H9 (cell line): ENCODE results near the gene CORO2B. TPM values are rescaled to one million over a fixed set of nuclear protein-coding genes. Genes with fewer than 3 reads are reported as not detected.

Experiments
- DNase-seq: peaks from one replicate; pipeline ENCODE4 v3.0.0-alpha.2; 2017
- H2AFZ ChIP-seq: one replicate; pipeline ENCODE4 v1.6.1; 2013; ENCODE audit warnings: mild to moderate bottlenecking, low read length, control low read depth, moderate library complexity
- H2AK5ac ChIP-seq: 2 replicates; pipeline ENCODE4 v1.6.1; 2013; ENCODE audit warnings: low read length, control low read depth, mixed read lengths; ENCODE audit not compliant: insufficient read length
- H2BK120ac ChIP-seq: one replicate; pipeline ENCODE4 v1.6.1; 2013; ENCODE audit warnings: low read depth, mild to moderate bottlenecking, low read length, control low read depth, inconsistent platforms; ENCODE audit not compliant: poor library complexity, severe bottlenecking
- H2BK12ac ChIP-seq: 2 replicates; pipeline ENCODE4 v1.6.1; 2013; ENCODE audit warnings: low read length, control low read depth, mixed read lengths, low read depth; ENCODE audit not compliant: insufficient read length
- H2BK15ac ChIP-seq: 2 replicates; pipeline ENCODE4 v1.6.1; 2013; ENCODE audit warnings: low read depth, low read length, control low read depth
- H2BK20ac ChIP-seq: one replicate; pipeline ENCODE4 v1.6.1; 2013; ENCODE audit warnings: low read depth, mild to moderate bottlenecking, low read length, control low read depth, inconsistent platforms; ENCODE audit not compliant: poor library complexity, severe bottlenecking
- H2BK5ac ChIP-seq: 2 replicates; pipeline ENCODE4 v1.6.1; 2013; ENCODE audit warnings: low read length, control low read depth, mixed read lengths; ENCODE audit not compliant: insufficient read length
- H3K14ac ChIP-seq: 2 replicates; pipeline ENCODE4 v1.6.1; 2013; ENCODE audit warnings: low read length, control low read depth; ENCODE audit not compliant: insufficient read depth
- H3K18ac ChIP-seq: 2 replicates; pipeline ENCODE4 v1.6.1; 2013; ENCODE audit warnings: low read depth, mild to moderate bottlenecking, mixed read lengths, low read length, control low read depth; ENCODE audit not compliant: insufficient read length
- H3K23ac ChIP-seq: 2 replicates; pipeline ENCODE4 v1.6.1; 2013; ENCODE audit warnings: low read length, control low read depth, mixed read lengths, low read depth; ENCODE audit not compliant: insufficient read length
- H3K23me2 ChIP-seq: 2 replicates; pipeline ENCODE4 v1.6.1; 2013; ENCODE audit warnings: low read depth, mild to moderate bottlenecking, mixed read lengths, low read length, control low read depth; ENCODE audit not compliant: insufficient read length, poor library complexity, severe bottlenecking
- H3K27ac ChIP-seq: 2 replicates; pipeline ENCODE4 v1.5.1; 2013; ENCODE audit warnings: low read length, control low read depth, mixed read lengths, low read depth; ENCODE audit not compliant: insufficient read length
- H3K27me3 ChIP-seq: 2 replicates; pipeline ENCODE4 v1.6.1; 2013; ENCODE audit warnings: low read length, control low read depth, inconsistent platforms; ENCODE audit not compliant: insufficient read depth
- H3K4ac ChIP-seq: 2 replicates; pipeline ENCODE4 v1.6.1; 2013; ENCODE audit warnings: low read depth, mild to moderate bottlenecking, control low read depth, inconsistent platforms, low read length, moderate library complexity
- H3K4me1 ChIP-seq: 2 replicates; pipeline ENCODE4 v1.6.1; 2013; ENCODE audit warnings: low read length, control low read depth, inconsistent platforms; ENCODE audit not compliant: insufficient read depth
- H3K4me2 ChIP-seq: 2 replicates; pipeline ENCODE4 v1.6.1; 2013; ENCODE audit warnings: low read length, control low read depth, mixed read lengths; ENCODE audit not compliant: insufficient read length, insufficient read depth
- H3K56ac ChIP-seq: 2 replicates; pipeline ENCODE4 v1.6.1; 2013; ENCODE audit warnings: low read depth, mild to moderate bottlenecking, mixed read lengths, low read length, control low read depth; ENCODE audit not compliant: insufficient read length
- H3K79me1 ChIP-seq: 2 replicates; pipeline ENCODE4 v1.6.1; 2013; ENCODE audit warnings: low read depth, mild to moderate bottlenecking, moderate library complexity, low read length, control low read depth, inconsistent platforms; ENCODE audit not compliant: insufficient read depth, poor library complexity, severe bottlenecking
- H3K79me2 ChIP-seq: 2 replicates; pipeline ENCODE4 v1.6.1; 2013; ENCODE audit warnings: low read length, control low read depth, inconsistent platforms; ENCODE audit not compliant: insufficient read depth
- H3K9ac ChIP-seq: 2 replicates; pipeline ENCODE4 v1.6.1; 2013; ENCODE audit warnings: low read length, control low read depth, mixed read lengths; ENCODE audit not compliant: insufficient read length; ENCODE audit errors: extremely low read depth
- H3K9me3 ChIP-seq: one replicate; pipeline ENCODE4 v1.6.1; 2013; ENCODE audit warnings: low read depth, low read length, inconsistent platforms; ENCODE audit not compliant: control insufficient read depth
- H3T11ph ChIP-seq: one replicate; pipeline ENCODE4 v1.6.1; 2013; ENCODE audit warnings: mild to moderate bottlenecking, low read length, control low read depth, inconsistent platforms
- H4K20me1 ChIP-seq: one replicate; pipeline ENCODE4 v1.6.1; 2013; ENCODE audit not compliant: control insufficient read depth, insufficient read length, insufficient read depth
- H4K5ac ChIP-seq: 2 replicates; pipeline ENCODE4 v1.6.1; 2013; ENCODE audit warnings: low read depth, mild to moderate bottlenecking, mixed read lengths, low read length, control low read depth; ENCODE audit not compliant: insufficient read length
- H4K8ac ChIP-seq: replicated peaks from 2 replicates; pipeline ENCODE4 v1.6.1; 2013; ENCODE audit warnings: low read length, control low read depth, mixed read lengths, low read depth; ENCODE audit not compliant: insufficient read length
- H4K91ac ChIP-seq: 2 replicates; pipeline ENCODE4 v1.6.1; 2013; ENCODE audit warnings: low read depth, mild to moderate bottlenecking, moderate library complexity, mixed read lengths, low read length, control low read depth; ENCODE audit not compliant: insufficient read length
- H3K27ac Mint-ChIP-seq, 3 experiments: 2 replicates in 2 of 3; 3 replicates in 1 of 3; pipeline ENCODE4 v1.8.0; 2020 to 2021; ENCODE audit warnings: mixed read lengths in 3 of 3, mild to moderate bottlenecking in 1 of 3, moderate library complexity in 1 of 3
- H3K27me3 Mint-ChIP-seq: 2 replicates; pipeline ENCODE4 v1.8.0; 2021; ENCODE audit warnings: low read depth, mild to moderate bottlenecking, moderate library complexity, mixed read lengths
- H3K36me3 Mint-ChIP-seq, 3 experiments: 2 replicates in 2 of 3; 3 replicates in 1 of 3; pipeline ENCODE4 v1.8.0; 2020 to 2021; ENCODE audit warnings: low read depth in 3 of 3, mixed read lengths in 3 of 3; ENCODE audit not compliant: insufficient read depth in 1 of 3
- H3K4me1 Mint-ChIP-seq, 2 experiments: 2 replicates each; pipeline ENCODE4 v1.8.0; 2020; ENCODE audit warnings: mixed read lengths in 2 of 2
- H3K4me3 Mint-ChIP-seq, 2 experiments: 2 replicates in 1 of 2; 3 replicates in 1 of 2; pipeline ENCODE4 v1.8.0; 2020 to 2021; ENCODE audit warnings: mild to moderate bottlenecking in 2 of 2, mixed read lengths in 2 of 2, moderate library complexity in 1 of 2
- H3K9me3 Mint-ChIP-seq, 2 experiments: 2 replicates in 1 of 2; 3 replicates in 1 of 2; pipeline ENCODE4 v1.8.0; 2020; ENCODE audit warnings: mild to moderate bottlenecking in 2 of 2, mixed read lengths in 2 of 2, moderate library complexity in 1 of 2
- WGBS: extraction: QIAGEN DNeasy Blood & Tissue Kit; methylation state at CpG from one replicate; pipeline ENCODE4 v1.1.7; 2013; ENCODE audit warnings: missing lambda C conversion rate, low lambda C conversion rate, mixed read lengths; ENCODE audit not compliant: insufficient read length; ENCODE audit errors: extremely low coverage; 5-methylcytosine and 5-hydroxymethylcytosine counted together
- total RNA-seq: library from RNA; stranded (reverse); gene quantifications from 2 replicates; pipeline ENCODE4 v1.2.1, GENCODE V29; 2021
- TF ChIP-seq, protein P1 (sequence below): fragments of 200-600 bp; sonication (generic); conservative IDR thresholded peaks from 3 replicates; pipeline ENCODE4 v1.8.0; 2021; ENCODE audit warnings: antibody characterized with exemption, mild to moderate bottlenecking

CORO2B gene
- total RNA-seq, 1 experiment from 2014 or later: 3.1 TPM

DNA sequence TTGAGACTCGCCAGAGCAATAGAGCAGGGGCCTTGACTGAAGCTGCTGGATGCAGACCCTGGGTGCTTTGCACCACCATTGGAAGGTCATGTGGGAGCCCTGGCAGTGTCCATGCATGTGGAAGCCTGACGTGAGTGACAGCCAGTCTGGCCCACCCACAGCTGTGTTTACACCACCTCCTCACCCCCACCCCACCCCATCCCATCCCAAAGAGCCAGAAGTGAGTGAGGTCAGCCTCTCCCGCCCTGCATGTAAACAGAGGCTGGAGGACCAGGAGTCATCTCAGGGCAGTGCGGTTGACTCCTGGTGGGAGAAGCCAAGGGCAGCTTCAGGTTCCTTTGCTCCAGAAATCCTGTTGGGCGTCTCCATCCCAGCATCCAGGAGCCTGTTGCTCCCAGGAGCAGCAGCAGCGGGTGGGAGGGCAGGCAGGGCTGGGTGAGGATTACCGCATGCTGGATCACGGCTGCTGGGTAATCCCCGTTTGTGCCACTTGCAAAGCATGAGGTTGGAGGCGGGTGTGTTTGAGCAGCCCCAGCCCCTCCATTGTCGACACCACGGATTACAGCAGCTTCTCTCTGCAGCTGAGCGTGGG lies 44.6 kb downstream of the CORO2B start:
- no peak overlapping the region for H2BK12ac ChIP-seq
- H3K56ac ChIP-seq: no peak overlapping the region
- WGBS: no CpG with 5 or more reads among the region's 13 CpGs
- H3K4me1 Mint-ChIP-seq: peaks cover 30 to 37% of the 10 kb centered on the region in 2 experiments
- no peaks in the 10 kb centered on the region; a peak in 1 of 7 replicates for H3K36me3 Mint-ChIP-seq
- H3K23ac ChIP-seq: no peak overlapping the region
- no peak overlapping the region for H4K91ac ChIP-seq
- H4K8ac ChIP-seq: no peak overlapping the region
- no peaks in the 10 kb centered on the region for H3K9me3 ChIP-seq
- H2BK120ac ChIP-seq: no peak overlapping the region
- H3K27ac ChIP-seq: no peak overlapping the region
- H3K27me3 ChIP-seq: no peaks in the 10 kb centered on the region
- no peaks in the 10 kb centered on the region for H3K79me2 ChIP-seq
- no peaks in the 10 kb centered on the region for H3K9me3 Mint-ChIP-seq
- H3K27me3 Mint-ChIP-seq: no peaks in the 10 kb centered on the region; the same call in none of the 2 replicates
- H3K79me1 ChIP-seq: no peaks in the 10 kb centered on the region
- no peak overlapping the region for H2BK5ac ChIP-seq
- no peak overlapping the region for H3K4me2 ChIP-seq
- TF ChIP-seq, protein P1, sequence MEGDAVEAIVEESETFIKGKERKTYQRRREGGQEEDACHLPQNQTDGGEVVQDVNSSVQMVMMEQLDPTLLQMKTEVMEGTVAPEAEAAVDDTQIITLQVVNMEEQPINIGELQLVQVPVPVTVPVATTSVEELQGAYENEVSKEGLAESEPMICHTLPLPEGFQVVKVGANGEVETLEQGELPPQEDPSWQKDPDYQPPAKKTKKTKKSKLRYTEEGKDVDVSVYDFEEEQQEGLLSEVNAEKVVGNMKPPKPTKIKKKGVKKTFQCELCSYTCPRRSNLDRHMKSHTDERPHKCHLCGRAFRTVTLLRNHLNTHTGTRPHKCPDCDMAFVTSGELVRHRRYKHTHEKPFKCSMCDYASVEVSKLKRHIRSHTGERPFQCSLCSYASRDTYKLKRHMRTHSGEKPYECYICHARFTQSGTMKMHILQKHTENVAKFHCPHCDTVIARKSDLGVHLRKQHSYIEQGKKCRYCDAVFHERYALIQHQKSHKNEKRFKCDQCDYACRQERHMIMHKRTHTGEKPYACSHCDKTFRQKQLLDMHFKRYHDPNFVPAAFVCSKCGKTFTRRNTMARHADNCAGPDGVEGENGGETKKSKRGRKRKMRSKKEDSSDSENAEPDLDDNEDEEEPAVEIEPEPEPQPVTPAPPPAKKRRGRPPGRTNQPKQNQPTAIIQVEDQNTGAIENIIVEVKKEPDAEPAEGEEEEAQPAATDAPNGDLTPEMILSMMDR: no peak
- no peaks in the 10 kb centered on the region for H4K20me1 ChIP-seq
- H3K9ac ChIP-seq: no peak overlapping the region
- no peak overlapping the region for H2AFZ ChIP-seq
- no peak for DNase-seq
- no peaks in the 10 kb centered on the region for H3K23me2 ChIP-seq
- no peak overlapping the region for H3K4me3 Mint-ChIP-seq
- H3K27ac Mint-ChIP-seq: no peak overlapping the region
- H4K5ac ChIP-seq: no peak overlapping the region
- H3K18ac ChIP-seq: no peak overlapping the region
- H2BK20ac ChIP-seq: no peak overlapping the region
- no peak overlapping the region for H3K4ac ChIP-seq
- no peaks in the 10 kb centered on the region; the same call in 1 of the 2 replicates for H3K4me1 ChIP-seq
- H3T11ph ChIP-seq: no peak overlapping the region
- no peak overlapping the region for H2AK5ac ChIP-seq
- no peak overlapping the region; the same call in 1 of the 2 replicates for H3K14ac ChIP-seq
- no peak overlapping the region for H2BK15ac ChIP-seq
